NCI-H2196 (cell line): ENCODE results near the gene CSNK1G1.
"Not testable (repeated sequence)": the region's sequence is repeated elsewhere in the genome, so short reads cannot be mapped to it uniquely, and the experiment has no call there.

Experiments used
- DNase-seq: peaks from one replicate; lab custom pipeline; 2025; ENCODE audit not compliant: unreplicated experiment; lab: John Stamatoyannopoulos, UW

CSNK1G1 gene

DNA sequence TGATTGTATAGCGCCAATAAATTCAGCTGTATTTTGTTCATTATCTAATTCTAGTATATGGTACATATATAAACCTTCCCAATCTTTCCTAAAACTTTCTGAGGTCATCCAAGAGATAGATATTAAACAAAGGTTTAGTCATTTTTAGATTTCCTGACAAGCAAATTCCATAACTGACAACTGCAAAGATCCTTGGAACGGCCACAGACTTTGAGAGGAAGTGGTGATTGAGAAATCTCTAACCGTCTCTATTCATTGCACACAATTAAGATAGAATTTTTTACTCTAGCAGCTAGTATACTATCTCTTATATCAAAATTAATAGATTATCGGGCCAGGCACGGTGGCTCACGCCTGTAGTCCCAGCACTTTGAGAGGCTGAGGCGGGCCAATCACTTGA is 4.7 kb downstream of the CSNK1G1 start:
- DNase-seq = no peak

DNA sequence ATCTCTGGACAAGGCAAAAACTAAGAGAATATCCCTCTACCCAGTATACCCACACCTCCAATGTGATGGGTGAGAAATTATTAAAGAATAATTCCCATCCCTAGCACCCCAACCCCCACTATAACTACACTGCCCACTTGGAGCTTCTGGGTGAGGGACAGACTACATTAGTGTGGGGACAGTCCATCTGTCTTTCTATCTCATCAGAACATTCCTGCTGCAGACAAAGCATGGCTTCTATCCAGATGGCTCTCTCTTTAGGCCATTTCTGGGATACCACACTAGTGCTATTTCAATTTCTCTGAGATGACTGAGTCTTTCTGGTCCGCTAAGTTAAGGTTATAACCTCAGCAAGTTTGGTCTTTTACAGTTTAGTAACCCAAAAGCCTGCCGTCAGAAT is 6.6 kb downstream of the CSNK1G1 start:
- no peak for DNase-seq

DNA sequence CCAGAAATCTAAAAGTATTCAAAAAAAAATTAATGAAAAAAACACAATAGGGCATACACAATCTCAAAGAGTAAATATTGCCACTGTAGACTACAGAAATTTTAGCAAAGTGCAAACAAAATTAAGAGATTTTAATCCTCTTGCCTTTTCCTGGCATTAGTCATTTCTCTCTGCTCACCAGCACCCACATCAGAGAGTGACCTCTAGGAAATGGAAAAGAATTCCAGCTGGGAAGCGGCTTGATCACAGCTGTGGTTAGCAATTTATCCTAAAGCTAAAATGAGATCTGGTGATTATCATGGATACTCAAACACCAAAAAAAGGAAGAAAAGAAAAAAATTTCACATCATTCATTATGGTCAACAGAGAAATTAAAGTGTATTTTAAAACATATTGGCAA is 7.5 kb downstream of the CSNK1G1 start:
- DNase-seq = no peak

DNA sequence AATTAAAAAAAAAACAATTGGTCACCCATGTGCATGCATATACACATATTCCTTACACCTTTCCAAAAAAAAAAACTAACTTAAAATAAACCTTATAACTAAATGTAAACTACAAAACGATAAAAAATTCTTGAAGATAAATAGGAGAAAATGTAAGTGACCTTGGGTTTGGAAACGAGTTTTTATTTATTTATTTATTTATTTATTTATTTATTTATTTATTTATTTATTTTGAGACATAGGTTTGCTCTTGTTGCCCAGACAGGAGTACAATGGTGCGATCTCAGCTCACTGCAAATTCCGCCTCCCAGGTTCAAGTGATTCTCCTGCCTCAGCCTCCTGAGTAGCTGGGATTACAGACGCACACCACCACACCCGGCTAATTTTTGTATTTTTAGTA is 9.7 kb downstream of the CSNK1G1 start:
- not testable (repeated sequence) for DNase-seq

DNA sequence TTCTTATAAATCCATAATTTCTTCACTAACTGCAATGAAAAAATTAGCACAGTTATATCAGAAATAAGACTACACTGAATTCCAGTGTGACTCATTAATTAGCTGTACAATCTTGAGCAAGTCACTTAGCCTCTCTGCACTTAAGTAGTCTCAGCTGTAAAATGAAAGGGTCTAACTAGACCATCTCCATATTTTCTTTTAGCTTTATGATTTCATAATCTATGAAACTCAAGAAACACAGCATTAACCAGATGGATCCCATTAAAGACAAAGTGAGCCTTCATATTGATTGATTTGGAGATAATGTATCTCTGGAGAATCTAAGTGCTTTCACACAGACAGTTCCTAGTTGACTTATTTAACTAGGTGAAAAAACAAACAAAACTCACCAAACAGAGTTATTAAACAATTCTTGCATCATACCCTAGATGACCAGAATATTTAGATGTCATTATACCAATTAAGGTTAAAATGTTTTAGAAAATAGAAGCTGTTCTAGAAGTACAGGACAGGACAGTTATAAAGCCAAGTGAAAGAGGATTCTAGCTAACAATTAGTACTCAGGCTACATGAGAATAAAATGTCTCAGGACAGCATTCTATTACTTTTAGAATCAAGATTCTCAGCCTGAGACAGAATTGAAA is 11.2 kb downstream of the CSNK1G1 start:
- no peak for DNase-seq

DNA sequence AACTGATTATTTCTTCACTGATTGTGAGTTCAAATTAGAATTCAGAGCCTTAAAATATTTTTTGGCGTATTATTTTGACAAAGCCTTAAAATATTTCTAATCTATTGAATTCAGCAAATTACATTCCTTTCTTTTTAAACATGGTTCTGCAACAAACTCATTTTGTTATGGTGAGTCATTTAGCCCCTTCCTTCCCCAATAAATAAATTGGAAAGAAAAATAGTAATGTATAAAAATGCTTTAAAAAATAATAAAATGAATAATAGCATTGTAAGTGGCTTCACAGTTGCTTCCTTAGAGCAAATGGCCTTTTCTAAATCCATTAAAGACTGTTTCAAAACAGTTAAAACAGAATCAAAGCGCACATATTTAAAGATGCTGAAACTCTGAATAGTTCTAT is 12.1 kb downstream of the CSNK1G1 start:
- DNase-seq = no peak

DNA sequence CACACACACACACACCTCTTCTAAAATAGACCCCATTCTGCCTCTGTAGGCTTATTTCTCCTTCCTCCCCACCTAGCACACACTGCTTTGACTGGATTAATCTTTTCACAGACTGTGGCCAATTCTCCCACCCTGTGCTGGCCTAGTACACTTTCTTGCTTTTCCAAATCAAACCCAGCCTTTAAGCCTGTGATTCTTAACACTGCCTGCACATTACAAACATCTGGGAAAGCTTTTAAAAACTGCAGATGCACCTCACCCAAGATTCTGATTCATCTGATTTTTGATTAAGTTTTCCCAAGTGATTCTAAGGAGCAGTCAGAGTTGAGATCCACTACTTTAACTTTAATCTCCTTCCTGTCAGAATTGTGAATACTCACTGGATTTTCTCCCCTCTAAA is 12.8 kb downstream of the CSNK1G1 start:
- no peak for DNase-seq

DNA sequence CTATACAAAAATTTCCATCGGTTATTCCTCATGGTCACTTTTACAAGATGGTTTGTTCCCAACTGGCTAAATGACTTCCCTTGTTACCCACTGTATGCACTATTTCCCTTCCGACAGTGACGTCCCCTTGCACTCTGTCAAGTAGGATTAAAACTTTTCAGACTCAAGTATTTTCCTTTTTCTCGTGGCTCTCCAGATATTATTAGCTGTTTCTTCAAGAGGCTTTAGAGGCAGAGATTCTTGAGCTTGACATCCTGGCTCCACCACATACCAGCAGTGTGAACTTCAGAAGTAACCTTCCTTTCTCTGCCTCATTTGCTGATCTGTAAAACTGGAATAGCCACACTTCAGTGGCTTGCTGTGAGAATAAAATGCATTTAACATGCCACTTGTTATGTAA is 14.0 kb downstream of the CSNK1G1 start:
- no peak for DNase-seq

DNA sequence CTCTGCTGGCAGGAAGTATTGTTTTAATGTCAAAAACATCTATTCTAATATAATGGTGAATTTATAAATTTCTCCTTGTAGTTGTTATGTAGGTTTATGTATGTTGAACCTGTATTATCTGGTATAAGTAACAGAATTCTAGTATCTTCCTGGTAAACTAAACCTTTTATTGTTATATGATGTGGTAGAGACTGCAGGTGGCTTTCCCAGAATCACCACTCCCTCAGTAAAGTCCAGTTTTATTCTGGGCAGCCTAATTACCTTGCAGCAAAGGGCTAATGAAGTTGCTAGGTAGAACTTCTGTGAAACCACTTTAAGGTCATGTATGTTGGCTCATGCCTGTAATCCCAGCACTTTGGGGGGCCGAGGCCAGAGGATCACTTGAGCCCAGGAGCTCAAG is 15.6 kb downstream of the CSNK1G1 start:
- DNase-seq = no peak

DNA sequence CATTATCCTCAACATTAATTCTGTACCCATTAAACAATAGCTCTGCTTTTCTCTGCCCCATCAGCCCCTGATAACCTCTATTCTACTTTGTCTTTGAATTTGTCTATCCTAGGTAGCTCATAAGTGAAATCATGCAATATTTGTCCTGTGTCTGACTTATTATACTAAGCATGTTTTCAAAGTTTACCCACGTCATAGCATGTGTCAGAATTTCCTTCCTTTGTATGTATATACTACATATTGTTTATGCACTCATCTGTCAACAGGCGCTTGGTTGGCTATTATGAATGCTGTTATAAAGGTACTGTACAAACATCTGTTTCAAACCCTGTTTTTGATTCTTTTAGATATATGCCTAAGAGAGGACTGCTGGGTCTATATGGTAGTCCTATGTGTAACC is 18.2 kb downstream of the CSNK1G1 start:
- DNase-seq = no peak

DNA sequence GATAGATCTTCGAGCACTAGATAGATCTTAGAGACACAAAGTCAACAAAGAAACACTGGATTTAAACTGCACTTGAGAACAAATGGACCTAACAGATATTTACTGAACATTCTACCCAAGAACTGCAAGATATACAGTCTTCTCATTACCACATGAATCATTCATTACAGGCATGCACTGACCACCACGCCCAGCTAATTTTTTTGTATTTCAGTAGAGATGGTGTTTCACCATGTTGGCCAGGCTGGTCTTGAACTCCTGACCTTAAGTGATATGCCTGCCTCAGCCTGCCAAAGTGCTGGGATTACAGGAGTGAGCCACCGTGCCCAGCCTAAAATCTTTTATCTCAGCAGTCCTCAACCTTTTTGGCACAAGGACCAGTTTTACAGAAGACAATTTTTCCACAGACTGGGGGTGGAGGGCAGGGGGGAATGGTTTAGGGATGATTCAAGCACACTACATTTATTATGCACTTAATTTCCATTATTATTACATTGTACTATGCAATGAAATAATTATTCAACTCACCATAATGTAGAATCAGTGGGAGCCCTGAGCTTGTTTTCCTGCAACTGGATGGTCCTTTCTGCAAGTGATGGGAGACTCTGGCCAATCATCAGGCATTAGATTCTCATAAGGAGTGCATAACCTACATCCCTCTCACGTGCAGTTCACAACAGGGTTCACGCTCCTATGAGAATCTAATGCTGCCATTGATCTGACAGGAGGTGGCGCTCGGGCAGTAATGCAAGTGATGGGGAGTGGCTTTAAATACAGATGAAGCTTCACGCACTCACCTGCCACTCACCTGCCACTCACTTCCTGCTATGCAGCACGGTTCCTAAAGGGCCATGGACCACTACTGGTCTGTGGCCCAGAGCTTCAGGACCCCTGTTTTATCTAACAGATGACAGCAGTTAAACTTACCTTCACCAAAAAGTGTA is 21.7 kb downstream of the CSNK1G1 start:
- no peak for DNase-seq

DNA sequence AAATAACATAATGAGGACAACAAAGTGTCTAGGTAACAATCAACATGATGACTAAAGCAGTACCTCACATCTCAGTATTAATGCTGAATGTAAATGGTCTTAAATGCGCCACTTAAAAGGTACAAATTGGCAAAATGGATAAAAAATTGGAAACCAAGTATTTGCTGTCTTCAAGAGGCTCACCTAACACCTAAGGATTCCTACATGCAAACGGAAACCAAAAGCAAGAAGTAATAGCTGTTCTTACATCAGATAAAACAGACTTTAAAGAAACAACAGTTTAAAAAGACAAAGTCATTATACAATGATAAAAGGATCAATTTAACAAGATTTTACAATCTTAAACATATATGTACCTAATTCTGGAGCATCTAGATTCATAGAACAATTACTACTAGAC is 22.5 kb downstream of the CSNK1G1 start:
- no peak for DNase-seq

DNA sequence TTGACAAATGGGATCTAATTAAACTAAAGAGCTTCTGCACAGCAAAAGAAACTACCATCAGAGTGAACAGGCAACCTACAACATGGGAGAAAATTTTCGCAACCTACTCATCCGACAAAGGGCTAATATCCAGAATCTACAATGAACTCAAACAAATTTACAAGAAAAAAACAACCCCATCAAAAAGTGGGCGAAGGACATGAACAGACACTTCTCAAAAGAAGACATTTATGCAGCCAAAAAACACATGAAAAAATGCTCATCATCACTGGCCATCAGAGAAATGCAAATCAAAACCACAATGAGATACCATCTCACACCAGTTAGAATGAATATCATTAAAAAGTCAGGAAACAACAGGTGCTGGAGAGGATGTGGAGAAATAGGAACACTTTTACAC is 24.3 kb downstream of the CSNK1G1 start:
- not testable (repeated sequence) for DNase-seq

DNA sequence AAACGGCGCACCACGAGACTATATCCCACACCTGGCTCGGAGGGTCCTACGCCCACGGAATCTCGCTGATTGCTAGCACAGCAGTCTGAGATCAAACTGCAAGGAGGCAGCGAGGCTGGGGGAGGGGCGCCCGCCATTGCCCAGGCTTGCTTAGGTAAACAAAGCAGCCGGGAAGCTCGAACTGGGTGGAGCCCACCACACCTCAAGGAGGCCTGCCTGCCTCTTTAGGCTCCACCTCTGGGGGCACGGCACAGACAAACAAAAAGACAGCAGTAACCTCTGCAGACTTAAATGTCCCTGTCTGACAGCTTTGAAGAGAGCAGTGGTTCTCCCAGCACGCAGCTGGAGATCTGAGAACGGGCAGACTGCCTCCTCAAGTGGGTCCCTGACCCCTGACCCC is 29.0 kb downstream of the CSNK1G1 start:
- not testable (repeated sequence) for DNase-seq

DNA sequence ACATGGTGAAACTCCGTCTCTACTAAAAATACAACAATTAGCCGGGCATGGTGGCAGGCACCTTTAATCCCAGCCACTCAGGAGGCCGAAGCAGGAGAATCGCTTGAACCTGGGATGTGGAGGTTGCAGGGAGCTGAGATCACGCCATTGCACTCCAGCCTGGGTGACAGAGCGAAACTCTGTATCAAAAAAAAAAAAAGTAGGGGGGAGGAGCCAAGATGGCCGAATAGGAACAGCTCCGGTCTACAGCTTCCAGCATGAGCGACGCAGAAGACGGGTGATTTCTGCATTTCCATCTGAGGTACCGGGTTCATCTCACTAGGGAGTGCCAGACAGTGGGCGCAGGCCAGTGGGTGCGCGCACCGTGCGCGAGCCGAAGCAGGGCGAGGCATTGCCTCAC is 29.5 kb downstream of the CSNK1G1 start:
- DNase-seq = not testable (repeated sequence)

DNA sequence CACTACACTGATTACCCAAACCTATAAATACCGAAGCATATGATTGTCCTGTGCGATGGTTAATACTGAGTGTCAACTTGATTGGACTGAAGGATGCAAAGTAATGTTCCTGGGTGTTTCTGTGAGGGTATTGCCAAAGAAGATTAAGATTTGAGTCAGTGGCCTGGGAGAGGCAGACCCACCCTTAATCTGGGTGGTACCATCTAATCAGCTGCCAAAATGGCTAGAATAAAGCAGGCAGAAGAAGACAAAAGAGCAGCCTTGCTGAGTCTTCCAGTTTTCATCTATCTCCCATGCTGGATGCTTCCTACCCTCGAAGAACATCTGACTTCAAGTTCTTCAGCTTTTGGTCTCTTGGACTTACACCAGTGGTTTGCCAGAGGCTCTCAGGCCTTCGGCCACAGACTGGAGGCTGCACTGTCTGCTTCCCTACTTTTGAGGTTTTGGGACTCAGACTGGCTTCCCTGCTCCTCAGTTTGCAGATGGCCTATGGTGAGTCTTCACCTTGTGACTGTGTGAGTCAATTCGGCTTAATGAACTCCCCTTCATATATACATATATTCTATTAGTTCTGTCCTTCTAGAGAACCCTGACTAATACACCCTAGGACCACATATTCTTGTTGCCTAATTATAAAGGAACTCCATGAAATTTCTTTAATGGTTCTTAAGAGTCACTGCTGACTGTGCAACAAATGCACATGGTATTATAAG is 31.7 kb downstream of the CSNK1G1 start:
- no peak for DNase-seq

DNA sequence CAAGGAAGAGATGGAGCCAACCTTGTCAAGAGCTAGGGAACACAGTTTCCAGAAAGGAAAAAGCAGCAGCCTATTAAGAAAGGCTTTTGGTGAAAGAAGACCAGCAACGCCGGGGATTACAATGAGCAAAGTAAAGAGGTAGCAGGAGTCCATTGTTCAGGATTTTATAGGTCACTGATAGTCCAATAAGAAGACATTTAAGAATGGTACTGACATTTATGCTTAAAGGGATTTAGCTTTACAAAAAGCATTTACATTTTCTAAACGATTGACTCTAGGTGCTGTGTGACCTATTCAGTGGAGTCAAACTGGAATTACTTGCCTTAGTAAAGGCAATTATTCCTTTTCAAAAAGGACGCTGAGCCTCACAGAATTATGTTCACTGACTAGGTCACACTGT is 40.8 kb downstream of the CSNK1G1 start:
- DNase-seq = no peak

DNA sequence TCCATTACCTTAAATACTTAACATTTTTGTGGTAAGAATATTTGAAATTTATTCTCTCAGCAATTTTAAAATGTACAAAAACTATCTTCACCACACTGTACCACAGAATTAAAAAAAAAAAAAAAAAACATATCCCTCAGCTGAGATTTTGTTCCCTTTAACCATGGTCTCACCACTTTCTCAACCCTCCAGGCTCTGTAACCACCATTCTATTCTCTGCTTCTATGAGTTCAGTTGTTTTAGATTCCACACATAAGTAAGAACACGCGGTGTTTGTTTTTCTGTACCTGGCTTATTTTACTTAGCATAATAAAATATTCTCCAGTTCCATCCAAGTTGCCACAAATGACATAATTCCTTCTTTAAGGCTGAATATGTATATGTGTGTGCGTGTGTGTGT is 41.5 kb downstream of the CSNK1G1 start:
- no peak for DNase-seq

DNA sequence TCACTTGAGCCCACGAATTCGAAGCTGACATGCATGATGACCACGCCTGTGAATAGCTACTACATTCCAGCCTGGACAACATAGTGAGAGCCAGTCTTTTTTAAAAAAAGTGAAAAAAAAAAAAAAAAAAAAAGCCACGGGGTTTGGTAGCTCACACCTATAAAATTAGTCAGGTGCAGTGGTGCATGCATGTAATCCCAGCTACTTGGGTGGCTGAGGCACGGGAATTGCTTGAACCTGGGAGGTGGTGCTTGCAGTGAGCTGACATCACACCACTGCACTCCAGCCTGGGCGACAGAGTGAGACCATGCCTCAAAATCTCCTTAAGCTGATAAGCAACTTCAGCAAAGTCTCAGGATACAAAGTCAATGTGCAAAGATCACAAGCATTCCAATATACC is 44.4 kb downstream of the CSNK1G1 start:
- no peak for DNase-seq

DNA sequence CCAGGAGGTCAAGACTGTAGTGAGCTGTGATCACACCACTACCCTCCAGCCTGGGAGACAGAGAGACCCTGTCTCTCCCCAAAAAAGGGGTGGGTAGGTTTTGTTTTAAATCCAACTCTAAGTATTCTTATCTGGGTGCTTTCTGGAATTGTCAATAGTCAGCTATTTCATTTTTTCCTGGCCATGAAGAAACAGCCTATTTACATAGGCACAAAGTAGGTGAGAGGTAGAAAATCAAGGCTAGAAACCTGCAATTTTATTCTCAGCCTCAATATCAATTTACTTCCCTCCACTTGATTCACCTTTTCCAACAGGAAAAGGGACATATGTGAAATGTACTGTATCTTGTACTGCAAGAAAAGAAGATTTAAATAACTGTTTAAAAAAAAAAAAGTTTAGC is 45.9 kb downstream of the CSNK1G1 start:
- no peak for DNase-seq

DNA sequence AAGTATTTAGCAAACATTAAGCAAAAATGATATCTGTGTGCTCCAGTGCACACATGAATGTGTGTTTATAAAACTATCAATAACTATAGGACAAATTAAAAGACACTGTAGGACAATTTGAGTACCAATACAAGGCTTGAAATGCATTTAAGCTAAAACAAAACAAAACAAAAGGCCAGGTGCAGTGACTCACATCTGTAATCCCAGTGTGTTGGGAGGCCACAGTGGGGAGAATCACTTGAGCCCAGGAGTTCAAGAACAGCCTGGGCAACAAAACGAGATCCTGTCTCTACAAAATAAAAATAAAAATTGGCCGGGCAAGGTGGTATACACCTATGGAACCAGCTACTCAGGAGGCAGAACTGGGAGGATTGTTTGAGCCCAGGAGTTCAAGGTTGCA is 50.7 kb downstream of the CSNK1G1 start:
- no peak for DNase-seq

DNA sequence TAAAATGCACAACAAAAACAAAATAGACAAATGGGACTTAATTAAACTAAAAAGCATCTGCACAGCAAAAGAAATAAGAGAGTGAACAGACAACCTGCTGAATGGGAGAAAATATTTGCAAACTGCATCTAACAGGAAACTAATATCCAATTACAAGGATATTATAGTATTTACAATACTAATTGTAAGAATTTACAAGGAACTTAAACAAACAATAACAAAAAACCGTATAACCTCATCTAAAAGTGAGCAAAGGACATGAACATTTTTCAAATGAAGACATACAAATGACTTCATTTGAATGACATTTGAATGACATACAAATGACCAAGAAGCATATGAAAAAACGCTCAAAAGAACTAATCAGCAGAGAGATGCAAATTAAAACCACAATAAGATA is 66.4 kb downstream of the CSNK1G1 start:
- no peak for DNase-seq
